ENCODE data around the gene STMP1.
"Not testable (repeated sequence)": the region's sequence is repeated elsewhere in the genome, so short reads cannot be mapped to it uniquely, and the experiment has no call there.

The STMP1 gene

GRCh38 chr7:135673360-135673706 lies 11.0 kb downstream of the STMP1 start:
- Mint-ChIP-seq H3K27me3 (no peaks in the 10 kb centered on the region), H3K36me3 (ENCODE audit: low read depth) (peaks cover 65% of the 10 kb centered on the region), H3K9me3 (peaks cover 3% of the 10 kb centered on the region), H3K4me3 (no peak overlapping the region), H3K4me1 (ENCODE audit: low read depth) (peaks cover 32% of the 10 kb centered on the region), H3K27ac (no peak overlapping the region)
- no peak for DNase-seq

- no peak for DNase-seq
- H3K27me3 Mint-ChIP-seq = no peaks in the 10 kb centered on the region
- H3K27ac Mint-ChIP-seq = no peak overlapping the region
- peaks cover 58% of the 10 kb centered on the region for H3K36me3 Mint-ChIP-seq (ENCODE audit: low read depth)
- no peaks in the 10 kb centered on the region for H3K9me3 Mint-ChIP-seq
- H3K4me1 Mint-ChIP-seq (ENCODE audit: low read depth) = peaks cover 16% of the 10 kb centered on the region
- no peak overlapping the region for H3K4me3 Mint-ChIP-seq
Observed at GRCh38 chr7:135678612-135679575, 16.6 kb downstream of the STMP1 start.

GRCh38 chr7:135681762-135682161 lies 19.4 kb downstream of the STMP1 start:
- H3K36me3 Mint-ChIP-seq (ENCODE audit: low read depth) = peaks cover 48% of the 10 kb centered on the region
- no peak overlapping the region for H3K4me3 Mint-ChIP-seq
- no peaks in the 10 kb centered on the region for H3K27me3 Mint-ChIP-seq
- peaks cover 16% of the 10 kb centered on the region for H3K4me1 Mint-ChIP-seq (ENCODE audit: low read depth)
- no peaks in the 10 kb centered on the region for H3K9me3 Mint-ChIP-seq
- no peak overlapping the region for H3K27ac Mint-ChIP-seq
- no peak for DNase-seq

GRCh38 chr7:135682191-135682590 lies 19.9 kb downstream of the STMP1 start:
- Mint-ChIP-seq H3K9me3 (no peaks in the 10 kb centered on the region), H3K4me1 (ENCODE audit: low read depth) (peaks cover 16% of the 10 kb centered on the region), H3K27ac (no peak overlapping the region), H3K27me3 (no peaks in the 10 kb centered on the region), H3K36me3 (ENCODE audit: low read depth) (peaks cover 43% of the 10 kb centered on the region), H3K4me3 (no peak overlapping the region)
- DNase-seq = no peak

- Mint-ChIP-seq H3K36me3 (ENCODE audit: low read depth) (peaks cover 32% of the 10 kb centered on the region), H3K4me1 (ENCODE audit: low read depth) (peaks cover 16% of the 10 kb centered on the region)
Observed at GRCh38 chr7:135683609-135684008, 21.3 kb downstream of the STMP1 start.

GRCh38 chr7:135684136-135684535 lies 21.8 kb downstream of the STMP1 start:
- Mint-ChIP-seq H3K9me3 (no peaks in the 10 kb centered on the region), H3K4me1 (ENCODE audit: low read depth) (peaks cover 13% of the 10 kb centered on the region), H3K27me3 (no peaks in the 10 kb centered on the region), H3K27ac (no peak overlapping the region), H3K4me3 (no peak overlapping the region), H3K36me3 (ENCODE audit: low read depth) (peaks cover 31% of the 10 kb centered on the region)
- DNase-seq = no peak

More at GRCh38 chr7:135683609-135684008, 21.3 kb downstream of the STMP1 start:
- DNase-seq = no peak
- no peaks in the 10 kb centered on the region for H3K27me3 Mint-ChIP-seq
- H3K9me3 Mint-ChIP-seq = no peaks in the 10 kb centered on the region
- no peak overlapping the region for H3K4me3 Mint-ChIP-seq
- no peak overlapping the region for H3K27ac Mint-ChIP-seq

- no peaks in the 10 kb centered on the region for H3K27me3 Mint-ChIP-seq
- no peak for DNase-seq
- no peaks in the 10 kb centered on the region for H3K9me3 Mint-ChIP-seq
- H3K4me3 Mint-ChIP-seq = no peak overlapping the region
- H3K4me1 Mint-ChIP-seq (ENCODE audit: low read depth) = peaks cover 12% of the 10 kb centered on the region
- no peak overlapping the region for H3K27ac Mint-ChIP-seq
- H3K36me3 Mint-ChIP-seq (ENCODE audit: low read depth) = peaks cover 33% of the 10 kb centered on the region
Observed at GRCh38 chr7:135684699-135685098, 22.4 kb downstream of the STMP1 start.

- peaks cover 37% of the 10 kb centered on the region for H3K36me3 Mint-ChIP-seq (ENCODE audit: low read depth)
- H3K4me3 Mint-ChIP-seq = no peak overlapping the region
Observed at GRCh38 chr7:135685306-135686084, 23.2 kb downstream of the STMP1 start.

GRCh38 chr7:135687466-135687865 lies 25.2 kb downstream of the STMP1 start:
- DNase-seq = no peak
- Mint-ChIP-seq H3K36me3 (ENCODE audit: low read depth) (peaks cover 39% of the 10 kb centered on the region), H3K27me3 (no peaks in the 10 kb centered on the region)

More at GRCh38 chr7:135685306-135686084, 23.2 kb downstream of the STMP1 start:
- no peak overlapping the region for H3K27ac Mint-ChIP-seq
- H3K9me3 Mint-ChIP-seq = no peaks in the 10 kb centered on the region
- no peaks in the 10 kb centered on the region for H3K27me3 Mint-ChIP-seq
- no peak for DNase-seq
- H3K4me1 Mint-ChIP-seq (ENCODE audit: low read depth) = peaks cover 9% of the 10 kb centered on the region

GRCh38 chr7:135690566-135690965 lies 28.3 kb downstream of the STMP1 start:
- Mint-ChIP-seq H3K27ac (no peak overlapping the region), H3K36me3 (ENCODE audit: low read depth) (peaks cover 24% of the 10 kb centered on the region), H3K9me3 (no peaks in the 10 kb centered on the region), H3K4me3 (no peak overlapping the region), H3K4me1 (ENCODE audit: low read depth) (no peaks in the 10 kb centered on the region), H3K27me3 (no peaks in the 10 kb centered on the region)
- no peak for DNase-seq

More at GRCh38 chr7:135687466-135687865, 25.2 kb downstream of the STMP1 start:
- Mint-ChIP-seq H3K4me1 (ENCODE audit: low read depth) (no peaks in the 10 kb centered on the region), H3K9me3 (no peaks in the 10 kb centered on the region), H3K4me3 (no peak overlapping the region), H3K27ac (no peak overlapping the region)

GRCh38 chr7:135692055-135692454 lies 29.7 kb downstream of the STMP1 start:
- H3K36me3 Mint-ChIP-seq (ENCODE audit: low read depth) = peaks cover 18% of the 10 kb centered on the region
- H3K27me3 Mint-ChIP-seq = no peaks in the 10 kb centered on the region
- no peaks in the 10 kb centered on the region for H3K9me3 Mint-ChIP-seq
- H3K4me1 Mint-ChIP-seq (ENCODE audit: low read depth) = no peaks in the 10 kb centered on the region
- no peak overlapping the region for H3K4me3 Mint-ChIP-seq
- no peak overlapping the region for H3K27ac Mint-ChIP-seq
- no peak for DNase-seq

GRCh38 chr7:135692606-135693005 lies 30.3 kb downstream of the STMP1 start:
- H3K4me3 Mint-ChIP-seq; H3K9me3 Mint-ChIP-seq; H3K27me3 Mint-ChIP-seq; H3K4me1 Mint-ChIP-seq (ENCODE audit: low read depth); DNase-seq; H3K27ac Mint-ChIP-seq: not testable (repeated sequence)
- peaks cover 18% of the 10 kb centered on the region for H3K36me3 Mint-ChIP-seq (ENCODE audit: low read depth)

GRCh38 chr7:135693558-135693957 lies 31.2 kb downstream of the STMP1 start:
- H3K36me3 Mint-ChIP-seq (ENCODE audit: low read depth) = peaks cover 18% of the 10 kb centered on the region
- H3K4me3 Mint-ChIP-seq = no peak overlapping the region
- H3K27ac Mint-ChIP-seq = no peak overlapping the region

GRCh38 chr7:135697276-135698049 lies 35.1 kb downstream of the STMP1 start:
- no peak for DNase-seq
- Mint-ChIP-seq H3K27ac (no peak overlapping the region), H3K4me1 (ENCODE audit: low read depth) (no peaks in the 10 kb centered on the region), H3K4me3 (no peak overlapping the region), H3K27me3 (no peaks in the 10 kb centered on the region), H3K36me3 (ENCODE audit: low read depth) (peaks cover 3% of the 10 kb centered on the region), H3K9me3 (no peaks in the 10 kb centered on the region)

More at GRCh38 chr7:135693558-135693957, 31.2 kb downstream of the STMP1 start:
- H3K9me3 Mint-ChIP-seq = no peaks in the 10 kb centered on the region
- H3K27me3 Mint-ChIP-seq = no peaks in the 10 kb centered on the region
- no peaks in the 10 kb centered on the region for H3K4me1 Mint-ChIP-seq (ENCODE audit: low read depth)
- no peak for DNase-seq
